Right forelimb (tissue), 1 donor: ENCODE measurements around the gene KRT13.

Source experiments
- DNase-seq: peaks from one replicate; pipeline ENCODE4 v3.0.0-alpha.2; 2018

Gene KRT13

DNA sequence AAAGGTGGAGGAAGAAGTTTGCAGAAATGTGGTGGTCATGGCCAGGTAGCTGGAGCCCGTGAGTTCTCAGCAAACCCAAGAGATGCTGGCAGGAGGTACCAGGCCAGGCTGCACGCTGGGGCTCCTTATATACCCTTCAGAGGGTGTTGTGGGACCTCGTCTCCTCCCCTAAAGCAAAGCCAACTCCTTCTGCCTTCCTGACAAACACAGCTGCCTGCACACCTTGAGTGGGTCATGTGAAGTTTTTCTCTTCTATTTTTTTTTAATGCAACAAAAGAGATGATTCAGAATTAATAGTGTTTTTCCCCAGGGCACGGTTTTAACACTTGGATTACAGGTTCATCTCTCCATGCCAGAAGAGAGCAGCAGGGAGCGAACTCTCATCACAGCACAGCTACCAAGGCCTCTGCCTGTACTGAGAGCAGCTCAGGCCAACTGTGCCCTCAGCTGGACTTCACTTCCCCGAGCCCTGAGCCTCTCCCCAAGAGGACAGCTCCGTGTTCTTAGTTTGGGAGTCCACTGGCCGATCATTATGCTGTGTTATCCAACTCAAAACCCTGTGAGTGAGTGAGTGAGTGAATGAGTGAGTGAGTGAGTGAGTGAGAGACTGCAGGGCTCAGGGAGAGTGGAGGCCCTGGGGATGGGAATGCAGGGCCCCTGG lies 13.5 kb upstream of the KRT13 start, which contains the start of gene KRT15:
KRT15 (minus strand) TSS at position 102 of the 661 bp plus-strand sequence; CDS start at position 39, 63 bp downstream.
- DNase-seq = no peak

DNA sequence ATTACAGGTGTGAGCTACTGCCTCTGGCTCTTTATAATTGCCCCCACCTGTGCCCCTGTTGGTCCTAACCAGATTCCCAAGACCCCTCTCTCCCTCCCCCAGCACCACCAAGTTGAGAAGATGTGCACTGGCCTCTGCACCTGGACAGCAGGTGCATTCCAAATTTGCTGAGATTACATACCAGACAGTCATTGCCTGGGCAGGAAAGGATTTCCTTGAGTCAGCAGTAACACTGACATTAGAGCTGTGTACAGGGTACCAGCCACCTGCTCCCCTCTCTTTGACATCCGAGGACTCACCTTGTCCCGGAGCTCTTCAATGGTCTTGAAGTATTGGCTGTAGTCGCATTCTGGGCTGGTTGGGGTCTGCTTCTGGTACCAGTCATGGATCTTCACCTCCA lies 12.6 kb upstream of the KRT13 start:
- no peak for DNase-seq

DNA sequence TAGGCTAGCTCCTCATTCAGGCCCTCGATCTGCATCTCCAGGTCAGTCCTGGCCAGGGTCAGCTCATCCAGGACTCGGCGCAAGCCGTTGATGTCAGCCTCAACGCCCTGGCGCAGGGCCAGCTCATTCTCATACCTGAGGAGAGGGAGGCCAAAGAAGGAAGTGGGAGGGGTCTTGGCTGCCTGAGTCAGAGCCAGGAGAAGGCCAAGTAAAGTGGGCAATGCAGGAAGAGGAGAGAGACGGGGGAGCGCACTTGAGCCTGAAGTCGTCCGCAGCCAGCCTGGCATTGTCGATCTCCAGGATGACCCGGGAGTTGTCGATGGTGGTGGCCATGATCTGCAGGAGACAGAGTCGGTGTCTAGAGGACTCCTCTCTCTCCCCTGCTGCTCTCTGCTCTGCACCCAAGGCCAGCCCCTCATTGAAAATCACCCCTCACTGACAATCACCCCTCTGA lies 11.4 kb upstream of the KRT13 start:
- no peak for DNase-seq

DNA sequence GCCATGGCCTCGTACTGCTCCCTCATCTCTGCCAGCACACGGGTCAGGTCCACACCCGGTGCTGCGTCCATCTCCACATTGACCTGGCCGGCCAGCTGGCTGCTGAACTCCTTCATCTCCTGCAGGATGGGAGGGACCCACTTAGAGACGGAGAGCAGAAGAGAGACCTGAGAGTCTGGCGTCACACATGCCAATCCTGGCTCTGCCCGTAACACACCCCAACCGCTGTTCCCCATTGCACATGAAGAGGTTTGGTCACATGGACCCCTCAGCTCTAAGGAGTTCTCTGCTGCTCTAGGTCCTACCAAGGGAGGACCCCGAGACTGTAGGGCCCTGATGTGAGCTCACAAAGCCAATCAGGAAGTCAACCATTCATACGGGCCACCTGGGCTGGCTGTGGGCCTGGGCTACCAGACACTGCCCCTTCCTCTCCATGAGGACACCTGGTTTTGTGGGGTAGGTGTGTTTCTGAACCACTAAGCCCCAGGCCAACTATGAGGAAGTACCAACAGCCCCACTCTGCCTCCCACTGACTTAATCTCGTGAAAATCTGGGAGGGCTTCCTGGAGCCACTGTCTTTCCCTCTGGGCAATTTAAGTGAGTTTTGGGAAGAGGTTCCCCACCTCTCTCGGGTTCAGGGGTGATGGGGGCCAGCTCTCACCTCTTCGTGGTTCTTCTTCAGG lies 10.9 kb upstream of the KRT13 start:
- DNase-seq = no peak

DNA sequence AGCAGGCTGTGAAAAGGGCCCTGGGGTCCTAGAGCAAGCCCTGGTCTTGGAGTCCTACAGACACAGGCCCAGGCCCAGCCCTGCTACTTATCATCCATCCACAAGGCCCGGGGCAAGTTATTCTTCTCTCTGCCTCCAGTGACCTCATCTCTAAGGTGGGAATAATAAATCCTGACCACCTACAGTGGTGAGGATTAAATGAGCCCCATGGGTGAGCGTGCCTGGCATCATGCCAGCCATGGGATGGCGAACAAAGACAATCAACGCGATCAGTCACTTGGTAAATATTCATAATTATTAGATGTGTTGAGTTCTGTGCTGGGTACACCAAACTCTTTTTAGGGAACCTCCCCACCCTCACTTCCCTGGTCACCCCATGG lies 7.7 kb upstream of the KRT13 start:
- DNase-seq = no peak

DNA sequence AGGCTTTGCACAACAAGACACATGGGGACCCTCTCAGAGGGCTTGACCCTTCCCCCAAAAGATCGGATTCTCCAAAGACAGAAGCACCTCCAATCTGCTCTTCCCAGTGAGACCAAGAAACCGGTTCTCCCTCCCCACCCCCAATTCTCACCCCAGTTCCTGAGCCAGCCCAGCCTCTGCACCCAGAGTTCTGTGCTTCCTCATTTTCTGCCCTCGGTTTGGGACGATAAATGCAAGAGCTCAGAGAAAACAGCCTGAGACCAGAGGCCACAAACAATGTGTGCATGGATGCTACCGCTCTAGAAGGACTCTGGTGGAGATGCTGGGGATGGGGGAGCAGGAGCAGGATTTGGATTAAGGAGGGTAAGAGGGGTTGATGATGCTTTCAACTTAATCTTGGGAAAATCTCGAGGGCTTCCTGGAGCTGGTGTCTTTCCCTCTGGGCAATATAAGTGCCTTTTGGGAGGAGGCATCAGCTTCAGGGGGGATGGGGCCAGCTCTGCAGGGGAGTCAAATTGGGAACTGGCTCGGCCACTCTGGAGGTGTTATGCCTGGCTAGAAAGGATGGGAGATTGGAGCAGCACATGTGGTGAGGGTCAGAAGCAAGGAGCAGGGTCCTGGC lies 7.2 kb upstream of the KRT13 start:
- DNase-seq = no peak

DNA sequence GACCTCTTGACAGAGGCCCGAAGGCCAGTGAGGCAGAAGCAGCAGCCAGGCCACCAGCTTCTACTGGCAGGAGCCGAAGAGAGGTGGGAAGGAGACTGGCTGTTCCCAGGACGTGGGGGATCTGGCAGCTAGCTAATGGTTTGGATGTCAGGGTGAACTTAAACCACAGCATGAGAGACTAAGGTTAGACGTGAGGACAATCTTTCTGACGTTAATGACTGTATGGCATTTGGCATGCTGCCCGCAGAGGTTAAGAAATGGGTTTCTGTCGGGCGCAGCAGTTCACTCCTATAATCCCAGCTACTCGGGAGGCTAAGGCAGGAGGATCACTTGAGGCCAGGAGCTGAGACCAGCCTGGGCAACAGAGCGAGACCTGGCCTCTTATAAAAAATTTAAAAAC lies 6.3 kb upstream of the KRT13 start:
- no peak for DNase-seq

DNA sequence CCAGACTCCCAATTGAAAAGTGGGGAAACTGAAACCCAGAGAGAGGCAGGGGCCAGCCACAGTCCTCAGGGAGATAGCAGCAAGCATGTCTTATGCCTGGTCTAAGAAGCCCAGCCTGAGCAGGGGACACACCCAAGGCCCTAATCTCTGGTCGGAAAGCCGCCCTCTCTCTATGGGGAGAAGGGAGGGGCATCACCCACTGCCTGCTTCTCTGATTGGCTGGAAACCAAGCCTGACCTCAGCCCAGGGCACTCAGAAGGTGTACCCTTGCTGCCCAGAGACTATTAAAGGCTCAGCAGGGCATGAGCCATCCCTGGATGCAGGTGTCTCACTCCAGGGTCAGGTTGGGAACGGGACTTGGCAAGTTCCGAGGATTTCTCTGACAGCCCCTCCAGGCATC lies 5.7 kb upstream of the KRT13 start:
- no peak for DNase-seq

DNA sequence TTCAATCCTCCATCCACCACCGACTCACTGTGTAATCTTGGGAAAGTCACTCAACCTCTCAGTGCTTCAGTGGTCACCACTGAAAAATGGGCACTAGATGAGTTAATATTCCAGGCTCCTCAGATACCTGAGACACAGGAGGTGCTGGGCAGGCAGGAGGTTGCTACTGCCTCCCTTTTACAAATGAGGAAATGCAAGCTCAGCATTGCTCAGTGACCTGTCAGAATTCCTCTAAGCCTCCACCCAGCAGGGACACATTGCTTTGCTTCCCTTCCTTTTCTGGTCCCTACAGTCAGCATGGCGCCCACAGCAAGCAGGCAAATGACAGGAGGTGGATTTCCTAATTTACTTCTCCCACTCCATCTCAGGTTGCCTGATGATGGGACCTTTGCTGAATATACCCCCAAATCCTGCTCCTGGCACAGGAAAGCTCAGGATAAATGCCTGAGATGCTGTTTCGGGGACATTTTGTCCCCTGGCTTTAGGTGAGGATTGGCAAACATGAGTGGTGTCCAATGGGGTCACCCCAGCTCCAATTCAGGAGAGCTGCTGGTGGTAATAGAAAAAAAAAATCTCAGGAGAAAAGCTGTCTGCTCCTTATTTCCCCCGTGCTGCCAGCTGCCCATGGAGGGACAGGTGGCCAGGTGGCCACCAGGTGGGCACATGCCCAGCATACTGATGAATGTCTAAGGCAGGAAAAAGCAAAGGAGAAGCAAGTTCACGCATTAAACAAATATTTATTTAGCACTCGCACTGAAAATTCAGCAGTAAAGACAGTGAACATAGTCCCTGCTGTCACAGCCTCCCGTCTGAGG lies 5.0 kb upstream of the KRT13 start:
- no peak for DNase-seq

DNA sequence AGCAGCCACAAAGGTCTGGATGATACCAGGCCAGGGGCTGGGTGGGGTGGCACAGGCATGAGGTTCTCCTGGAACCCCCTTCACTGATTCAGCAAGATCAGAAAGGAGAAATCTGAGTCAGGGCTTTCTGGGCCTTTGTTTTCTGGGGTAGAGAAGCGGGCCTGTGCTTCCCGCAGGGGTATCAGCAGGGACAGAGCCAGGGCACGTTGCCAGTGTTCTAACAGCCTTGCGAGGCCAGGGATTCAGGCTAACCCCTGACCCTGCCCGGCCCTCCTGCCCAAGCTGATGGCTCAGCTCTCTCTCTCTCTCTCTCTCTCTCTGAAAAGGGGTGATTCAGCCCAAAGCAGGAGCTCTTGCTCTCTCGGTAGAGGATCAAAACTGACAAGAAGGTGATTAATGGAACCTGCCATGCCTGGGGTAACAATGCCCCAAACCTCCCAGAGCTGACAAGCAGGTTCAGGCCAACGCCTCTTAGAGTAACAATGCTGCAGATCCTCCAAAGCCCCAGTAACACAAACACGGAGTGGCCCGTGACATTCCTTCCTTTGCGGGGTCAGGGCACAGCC lies 2.0 kb upstream of the KRT13 start:
- no peak for DNase-seq

DNA sequence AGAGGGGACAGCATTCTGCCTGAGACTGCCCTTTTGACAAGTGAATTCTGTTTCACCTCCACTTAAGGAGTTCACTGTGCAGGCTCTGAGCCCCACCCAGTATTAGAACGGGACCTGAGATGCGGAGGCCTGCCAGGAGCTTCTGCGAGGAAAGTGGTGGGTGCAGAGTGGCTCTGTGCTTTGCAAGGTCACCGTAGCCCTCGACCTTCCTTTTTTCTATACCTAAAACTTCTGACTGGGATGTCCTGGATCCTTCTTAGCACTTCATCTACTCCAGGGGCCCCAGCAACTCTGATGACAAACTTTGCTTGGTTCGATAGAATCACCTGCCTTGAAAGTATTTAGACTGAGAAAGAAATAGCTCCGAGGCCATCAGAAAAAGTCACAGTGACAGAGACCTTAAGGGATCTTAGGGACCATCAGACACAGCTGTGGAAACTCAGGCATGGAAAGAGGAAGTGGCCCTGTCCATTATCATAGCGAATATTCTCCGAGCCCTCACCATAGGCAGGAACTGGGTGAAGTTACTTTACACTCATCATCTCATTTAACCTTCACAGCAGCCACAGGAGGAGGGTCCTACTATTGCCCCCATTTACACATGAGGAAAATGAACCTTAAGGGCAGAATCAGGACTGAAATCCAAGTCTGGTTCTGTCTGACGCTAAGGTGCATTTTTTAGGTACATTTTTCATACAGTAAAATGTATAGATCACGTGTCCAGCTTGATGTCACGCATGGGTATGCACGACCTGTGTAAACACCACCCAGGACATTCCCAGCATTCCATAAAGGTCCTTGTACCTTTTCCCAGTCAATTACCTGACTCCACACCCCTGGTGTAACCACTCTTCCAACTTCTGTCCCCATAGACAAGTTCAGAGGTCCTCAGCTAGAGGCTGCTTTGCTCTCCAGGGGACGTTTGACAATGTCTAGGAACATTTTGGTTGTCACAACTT lies 676 bp upstream of the KRT13 start:
- DNase-seq = no peak

DNA sequence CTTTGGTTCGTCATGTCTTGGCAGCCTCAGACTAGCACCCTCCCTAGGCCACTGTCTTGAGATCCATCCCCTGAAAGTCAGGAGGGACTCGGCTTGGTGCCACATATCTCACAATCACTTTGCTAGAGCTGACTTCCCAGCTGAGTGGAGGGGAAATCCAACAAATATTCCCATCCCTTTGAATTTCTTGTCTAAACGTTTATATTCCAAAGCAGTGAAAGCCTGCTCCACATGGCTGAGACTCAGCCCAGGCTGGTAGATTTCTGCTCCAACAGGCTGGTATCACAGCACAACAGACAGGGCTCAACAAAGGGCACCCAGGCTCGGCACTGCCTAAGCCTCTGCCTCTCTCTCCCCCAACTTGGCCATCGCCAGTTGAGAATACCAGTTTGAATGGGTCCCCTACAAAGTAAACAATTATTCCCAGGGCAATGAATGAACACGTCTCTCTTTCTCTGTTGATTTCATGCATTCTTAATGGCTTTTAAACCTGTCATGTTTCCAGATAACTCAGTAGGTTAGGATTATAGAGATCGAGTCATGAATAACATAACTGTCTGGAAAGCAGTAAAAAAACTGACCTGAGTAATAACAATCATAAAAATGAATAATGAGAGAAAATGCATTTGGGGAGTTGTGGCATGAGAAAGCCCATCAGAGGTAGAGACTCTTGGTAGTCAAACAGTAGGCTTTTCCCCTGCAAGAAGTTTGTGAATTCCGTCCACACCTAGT lies 1.0 kb downstream of the KRT13 start:
- DNase-seq = no peak

DNA sequence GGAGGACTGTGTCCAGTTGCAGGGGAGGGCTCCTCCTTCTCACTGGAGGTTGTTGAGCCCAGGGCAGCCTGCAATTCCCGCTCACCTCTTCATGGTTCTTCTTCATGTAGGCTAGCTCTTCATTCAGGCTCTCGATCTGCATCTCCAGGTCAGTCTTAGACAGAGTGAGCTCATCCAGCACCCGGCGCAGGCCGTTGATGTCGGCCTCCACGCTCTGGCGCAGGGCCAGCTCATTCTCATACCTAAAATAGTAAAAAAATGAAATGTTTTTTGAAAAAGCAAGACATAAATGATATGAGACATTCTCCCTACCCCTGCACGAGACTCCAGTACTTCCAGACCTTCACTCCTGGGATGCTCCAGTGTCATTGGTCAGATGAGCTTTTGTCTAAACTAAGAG lies 2.2 kb downstream of the KRT13 start:
- DNase-seq = no peak

DNA sequence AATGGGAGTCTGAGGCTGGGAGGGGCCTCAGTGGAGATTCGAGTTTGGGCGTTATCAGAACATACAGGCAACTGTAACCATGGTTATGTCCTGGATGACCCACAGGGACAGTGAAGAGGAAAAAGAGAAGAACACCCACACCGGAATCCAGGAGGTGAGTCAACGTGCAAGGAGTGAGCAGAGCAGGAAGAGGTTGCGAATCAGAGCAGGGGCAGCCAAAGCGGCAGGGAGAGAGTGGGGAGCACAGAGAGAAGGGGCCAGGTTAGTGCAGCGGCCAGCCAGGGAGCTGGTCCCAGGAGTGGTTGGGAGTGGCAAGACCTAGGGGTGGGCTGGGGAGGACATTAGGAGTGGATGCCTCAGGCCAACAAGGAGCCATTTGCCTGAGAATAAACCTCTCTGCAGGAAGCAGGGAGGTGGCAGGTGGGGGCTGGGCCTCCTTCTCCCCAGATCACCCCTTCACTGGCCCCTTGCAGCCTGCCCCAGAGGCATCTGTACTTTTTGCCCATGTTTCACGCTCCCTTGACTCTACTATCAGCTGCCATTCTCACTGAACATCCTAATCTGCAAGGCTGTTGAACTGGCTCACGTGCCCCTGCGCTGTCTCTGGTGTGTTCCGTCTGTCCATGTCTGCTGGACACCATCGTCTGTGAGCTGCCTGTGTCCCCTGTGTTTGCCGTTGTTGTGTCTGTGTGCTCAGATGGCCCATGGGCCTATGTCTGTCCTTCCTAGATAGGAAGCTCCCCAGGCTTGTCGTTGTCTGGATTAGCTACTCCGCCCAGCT lies 5.1 kb downstream of the KRT13 start:
- DNase-seq = no peak

DNA sequence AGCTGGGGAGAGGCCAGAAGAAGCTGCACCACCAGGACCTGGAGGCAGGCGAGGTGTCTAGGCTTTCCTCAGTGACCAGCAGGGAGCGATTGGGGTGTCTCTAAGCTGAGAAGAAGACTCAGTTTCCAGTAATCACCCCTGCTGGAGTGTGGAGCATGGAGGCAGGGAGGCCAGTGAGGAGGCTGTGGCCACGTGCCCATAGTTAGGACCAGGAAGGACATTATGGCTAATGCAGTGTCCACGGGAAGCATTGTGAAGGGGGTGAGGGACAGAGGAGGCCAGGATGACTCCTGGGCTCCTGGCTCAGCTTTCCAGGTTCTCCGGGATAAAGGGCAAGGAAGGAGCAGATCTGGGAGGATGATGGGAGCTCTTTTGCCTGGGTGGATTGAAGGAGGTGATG lies 5.7 kb downstream of the KRT13 start:
- DNase-seq = no peak

DNA sequence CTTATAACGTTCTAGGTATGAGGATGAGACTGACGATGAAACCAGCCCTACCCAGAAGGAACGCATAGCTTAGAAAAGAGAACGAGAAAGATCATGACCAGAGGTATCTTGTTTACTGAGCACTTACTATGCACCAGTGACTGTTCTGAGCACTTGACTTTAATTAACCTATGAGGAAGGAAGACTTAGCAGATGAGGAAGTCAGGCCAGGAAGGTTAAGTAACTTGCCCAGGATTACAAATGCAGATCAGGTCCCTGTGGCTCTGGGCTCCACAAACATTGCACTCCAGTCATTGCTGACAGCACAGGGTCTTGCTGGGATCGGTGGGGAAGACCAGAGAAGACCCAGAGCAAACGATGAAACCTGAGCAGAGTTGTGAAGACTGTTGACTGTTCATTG lies 7.1 kb downstream of the KRT13 start:
- DNase-seq = no peak

DNA sequence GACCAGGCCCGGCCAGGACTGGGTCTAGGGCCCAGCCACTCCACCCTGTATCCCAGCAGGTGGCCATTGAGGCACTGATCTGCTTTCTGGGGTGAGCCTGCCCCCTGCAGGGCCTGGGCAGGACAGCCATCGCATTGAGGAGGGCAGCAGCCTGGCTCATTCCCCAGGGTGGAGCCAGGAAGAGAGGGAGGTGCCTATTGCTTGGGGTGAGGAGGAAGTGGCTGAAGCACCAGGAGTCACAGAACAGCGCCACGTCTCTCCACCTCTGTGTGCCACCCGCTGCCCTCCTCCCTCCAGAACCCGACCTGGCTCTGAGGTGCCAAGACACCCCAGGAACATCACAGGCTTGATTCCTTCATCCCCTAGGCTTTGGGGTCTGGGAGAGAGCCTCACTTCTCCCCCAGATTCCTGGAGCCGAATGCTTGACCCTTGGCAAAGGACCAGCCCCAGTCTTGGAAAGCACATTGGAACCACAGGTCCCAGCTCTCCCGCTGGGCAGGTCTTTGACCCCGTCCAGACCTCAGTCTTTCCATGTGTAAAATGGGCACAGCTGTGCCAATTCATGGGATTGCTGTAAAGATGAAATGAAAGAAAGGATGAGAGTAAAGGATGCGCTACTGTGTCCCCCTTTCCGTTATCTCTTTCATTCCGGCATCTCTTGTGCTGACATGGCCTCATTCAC lies 8.5 kb downstream of the KRT13 start:
- peak; percentile 51 for DNase-seq

DNA sequence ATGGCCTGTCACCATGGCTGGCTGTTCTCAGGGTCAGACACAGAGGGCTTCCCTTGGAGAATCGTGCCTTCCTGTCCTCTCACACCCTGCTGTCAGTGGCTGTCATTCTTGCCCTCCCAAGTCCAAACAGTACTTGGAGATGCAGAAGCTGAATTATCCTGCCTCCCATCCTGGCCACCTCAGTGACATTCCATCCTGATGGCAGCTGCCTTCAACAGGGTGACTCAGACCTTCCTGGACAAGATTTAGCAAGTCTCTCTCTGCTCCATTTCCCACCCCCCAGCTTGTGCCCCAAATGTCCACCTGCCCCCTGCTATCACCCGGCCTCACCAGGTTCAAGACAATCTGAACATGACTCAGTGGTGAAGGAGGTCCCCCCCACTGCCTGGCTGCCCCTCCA lies 10.9 kb downstream of the KRT13 start:
- DNase-seq = no peak

DNA sequence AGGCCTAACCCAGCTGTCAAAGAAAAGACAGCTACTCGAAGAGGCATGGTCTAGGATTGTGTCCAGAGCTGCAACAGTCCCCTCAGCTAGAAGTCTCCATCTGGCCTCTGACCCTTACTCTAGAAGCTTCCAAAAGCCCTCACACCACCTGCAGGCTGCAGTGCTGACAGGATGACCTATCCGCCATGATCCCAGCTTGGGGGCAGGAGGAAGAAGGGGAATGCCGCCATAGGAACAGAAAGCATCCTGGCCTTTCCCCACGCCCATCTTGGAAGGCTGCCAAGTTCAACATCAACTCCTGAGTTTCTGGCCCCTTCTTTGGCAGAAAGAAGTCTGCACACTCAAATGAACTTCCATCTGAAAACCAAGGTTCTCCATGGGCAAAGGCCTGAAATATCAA lies 12.6 kb downstream of the KRT13 start:
- DNase-seq = no peak

DNA sequence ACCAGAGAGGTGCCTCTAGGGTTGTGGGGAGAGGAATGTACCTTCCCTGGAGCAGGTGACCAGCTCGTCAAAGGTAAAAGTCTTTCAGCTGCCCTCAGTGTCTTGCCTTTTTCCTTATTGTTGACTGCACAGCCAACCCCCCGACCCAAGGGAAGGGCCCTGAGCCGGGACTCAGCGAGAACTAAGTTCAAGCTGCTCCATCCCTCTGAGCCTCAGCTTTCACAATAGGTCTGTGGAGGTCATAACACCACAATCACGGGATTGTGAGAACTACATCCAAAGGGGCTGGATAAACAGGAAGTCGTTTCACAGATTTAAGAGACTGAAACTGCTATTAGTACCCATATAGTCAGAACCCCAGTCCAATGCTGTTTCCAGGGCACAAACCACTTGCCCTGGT lies 13.1 kb downstream of the KRT13 start:
- DNase-seq = no peak
